ENCODE data around the gene ANKRD40. TPM values are rescaled to one million over a fixed set of nuclear protein-coding genes. Genes with fewer than 3 reads are reported as not detected.

The ANKRD40 gene
- total RNA-seq, 1 experiment from 2014 or later, result 72.0 TPM

DNA sequence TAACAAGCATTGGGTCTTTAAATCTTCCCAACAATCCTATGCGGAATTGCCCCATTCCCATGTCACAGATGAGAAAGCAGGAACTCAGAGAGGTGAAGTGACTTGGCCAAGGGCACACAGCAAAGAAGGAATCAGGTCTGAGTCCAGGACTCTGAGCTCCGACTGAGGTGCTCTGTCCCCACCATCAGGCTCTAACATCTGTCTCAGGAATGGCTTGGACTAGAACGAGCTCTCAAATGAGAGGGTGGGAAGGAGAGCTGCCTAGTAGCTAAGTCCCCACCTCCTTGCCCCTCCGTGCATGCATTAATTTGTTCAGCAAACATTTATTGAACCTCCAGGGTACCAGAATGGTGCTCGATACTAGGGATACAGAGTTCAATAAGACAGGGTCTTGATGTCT is 46.4 kb downstream of the ANKRD40 start (continued):
- no peak for TF ChIP-seq EZH2 (IDR thresholded peaks at IDR 0.05)
- no peak for TF ChIP-seq POLR2AphosphoS5 (IDR thresholded peaks at IDR 0.05; ENCODE audit: low read depth, low read length)
- TF ChIP-seq YY1 (IDR thresholded peaks at IDR 0.05; ENCODE audit: extremely low read depth, insufficient replicate concordance, low read depth, low read length), result no peak

DNA sequence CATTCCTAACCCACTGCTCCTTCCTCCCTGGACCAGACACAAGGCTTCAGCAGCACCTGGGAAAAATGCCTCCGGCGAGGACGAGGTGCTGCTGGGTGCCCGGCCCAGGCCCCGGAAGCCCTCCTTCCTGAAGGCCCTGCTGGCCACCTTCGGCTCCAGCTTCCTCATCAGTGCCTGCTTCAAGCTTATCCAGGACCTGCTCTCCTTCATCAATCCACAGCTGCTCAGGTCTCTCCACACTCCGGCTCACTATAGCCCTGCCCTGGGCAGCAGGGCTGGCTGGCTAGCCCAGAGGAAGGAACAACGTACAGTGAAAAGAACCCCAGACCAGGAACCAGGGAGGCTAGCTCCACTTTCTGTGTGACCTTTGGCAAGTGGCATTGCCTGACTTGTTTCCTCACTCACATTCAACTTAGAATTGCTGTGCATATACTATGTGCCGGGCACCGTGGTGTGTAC is 46.8 kb downstream of the ANKRD40 start:
- ChIA-PET POLR2A (interaction anchor here (1.8 to 6.0 kb wide), 6 partner anchors 7 to 25 kb away, joined by 7 to 59 read pairs (median 19); no protein-coding TSS in a partner anchor), CTCF (interaction anchor here (0.6 to 2.3 kb wide), 7 partner anchors 9 to 101 kb away, joined by 3 to 13 read pairs (median 4); no protein-coding TSS in a partner anchor), RAD21 (ENCODE audit: low non-redundant PET in 1 of 2, low total read pairs in 2 of 2, uncharacterized antibody in 2 of 2, unreplicated experiment in 2 of 2) (interaction anchor here in 1 of 2 experiments (0.6 to 1.0 kb wide), 2 partner anchors 19 to 22 kb away, joined by 3 read pairs; no protein-coding TSS in a partner anchor)
- H3K4me3 ChIP-seq (replicated peaks in 1 of 2; ENCODE audit: low read depth in 1 of 2, low read length in 2 of 2), result peak overlapping the region in 1 of 2 experiments; percentile 44; a peak in 1 of 4 replicates
- intact Hi-C loops (cut with micrococcal nuclease), result loop anchor here (2.0 kb wide), 1 partner anchor 18 kb away; no protein-coding TSS in a partner anchor
- TF ChIP-seq ZFX (IDR thresholded peaks at IDR 0.05), result peak; percentile 4; the same call in 1 of the 2 replicates
- TF ChIP-seq, protein P1, sequence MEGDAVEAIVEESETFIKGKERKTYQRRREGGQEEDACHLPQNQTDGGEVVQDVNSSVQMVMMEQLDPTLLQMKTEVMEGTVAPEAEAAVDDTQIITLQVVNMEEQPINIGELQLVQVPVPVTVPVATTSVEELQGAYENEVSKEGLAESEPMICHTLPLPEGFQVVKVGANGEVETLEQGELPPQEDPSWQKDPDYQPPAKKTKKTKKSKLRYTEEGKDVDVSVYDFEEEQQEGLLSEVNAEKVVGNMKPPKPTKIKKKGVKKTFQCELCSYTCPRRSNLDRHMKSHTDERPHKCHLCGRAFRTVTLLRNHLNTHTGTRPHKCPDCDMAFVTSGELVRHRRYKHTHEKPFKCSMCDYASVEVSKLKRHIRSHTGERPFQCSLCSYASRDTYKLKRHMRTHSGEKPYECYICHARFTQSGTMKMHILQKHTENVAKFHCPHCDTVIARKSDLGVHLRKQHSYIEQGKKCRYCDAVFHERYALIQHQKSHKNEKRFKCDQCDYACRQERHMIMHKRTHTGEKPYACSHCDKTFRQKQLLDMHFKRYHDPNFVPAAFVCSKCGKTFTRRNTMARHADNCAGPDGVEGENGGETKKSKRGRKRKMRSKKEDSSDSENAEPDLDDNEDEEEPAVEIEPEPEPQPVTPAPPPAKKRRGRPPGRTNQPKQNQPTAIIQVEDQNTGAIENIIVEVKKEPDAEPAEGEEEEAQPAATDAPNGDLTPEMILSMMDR (IDR thresholded peaks at IDR 0.05 in 2 of 3, conservative IDR thresholded peaks at IDR 0.05 in 1 of 3; ENCODE audit: borderline replicate concordance in 1 of 3, insufficient read depth in 1 of 3, low read depth in 2 of 3, low read length in 2 of 3), result no peak
- no peaks in the 10 kb centered on the region for H3K36me3 ChIP-seq (ENCODE audit: control insufficient read depth in 1 of 2, insufficient read depth in 2 of 2, low read length in 2 of 2)
- no peaks in the 10 kb centered on the region for H3K79me2 ChIP-seq (ENCODE audit: insufficient read depth, low read length)
- H3K9me3 ChIP-seq (ENCODE audit: control insufficient read depth in 1 of 2, insufficient read depth in 1 of 2, low read depth in 1 of 2, low read length in 2 of 2), result no peaks in the 10 kb centered on the region
- peak overlapping the region; percentile 96 for H3K27ac ChIP-seq (ENCODE audit: low read depth, low read length)
- H3K9ac ChIP-seq (ENCODE audit: low read length), result peak overlapping the region; percentile 52
- ATAC-seq, result peak; percentile 7
- no peaks in the 10 kb centered on the region for H3K9me2 ChIP-seq (ENCODE audit: insufficient read depth)
- H3K27me3 ChIP-seq (ENCODE audit: insufficient read depth, low read length), result no peaks in the 10 kb centered on the region
- no peak for DNase-seq (ENCODE audit: low read depth, low spot score)
- no peak overlapping the region for H2AFZ ChIP-seq (ENCODE audit: low read depth, low read length, poor library complexity, severe bottlenecking)
- H3K4me2 ChIP-seq (ENCODE audit: low read length), result peak overlapping the region; percentile 79
- H4K20me1 ChIP-seq (ENCODE audit: insufficient read depth), result no peaks in the 10 kb centered on the region
- BruUV-seq (replicated peaks), result no TSS peak
- H3K4me1 ChIP-seq (ENCODE audit: control insufficient read depth in 1 of 2, insufficient read depth in 2 of 2, low read length in 2 of 2), result peaks cover 61 to 89% of the 10 kb centered on the region in 2 experiments
